Activated CD4-positive, alpha-beta T cell treated with anti-CD3 and anti-CD28 coated beads, Interleukin-2, amount 50 U/mL, for 24 hours (primary cell): ENCODE data around the gene MSANTD2.

Experiments used
- DNase-seq, 2 donors: peaks; one replicate each; pipeline ENCODE4 v3.0.0-alpha.2; 2020; ENCODE audit warnings: low read depth in 1 of 2, low spot score in 1 of 2

MSANTD2 gene

GRCh38 chr11:124738713-124739478, 61.3 kb downstream of the MSANTD2 start:
- DNase-seq, result no peak

GRCh38 chr11:124737638-124738305, 62.4 kb downstream of the MSANTD2 start:
- DNase-seq, result no peak

- no peak for DNase-seq
Observed at GRCh38 chr11:124736736-124737135, 63.5 kb downstream of the MSANTD2 start.

DNA sequence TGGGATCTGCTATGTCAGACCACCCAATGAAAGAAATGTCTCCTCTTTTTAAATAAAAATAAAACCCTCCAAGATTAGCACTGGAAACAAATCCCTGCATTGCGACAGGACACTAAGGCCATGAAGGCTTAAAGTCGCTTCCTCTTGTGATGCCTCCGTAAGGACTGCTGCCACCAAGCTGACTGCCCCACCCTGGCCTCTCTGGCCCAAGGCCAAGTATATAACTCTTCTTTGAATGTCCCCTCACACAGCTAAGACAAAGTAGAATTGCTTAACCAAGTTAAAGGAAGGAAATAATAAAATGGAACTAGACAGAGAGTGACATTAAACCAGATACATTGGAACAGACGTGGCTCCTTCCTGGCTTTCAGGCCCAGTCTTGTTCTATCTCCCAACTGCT, 68.0 kb downstream of the MSANTD2 start:
- no peak for DNase-seq

DNA sequence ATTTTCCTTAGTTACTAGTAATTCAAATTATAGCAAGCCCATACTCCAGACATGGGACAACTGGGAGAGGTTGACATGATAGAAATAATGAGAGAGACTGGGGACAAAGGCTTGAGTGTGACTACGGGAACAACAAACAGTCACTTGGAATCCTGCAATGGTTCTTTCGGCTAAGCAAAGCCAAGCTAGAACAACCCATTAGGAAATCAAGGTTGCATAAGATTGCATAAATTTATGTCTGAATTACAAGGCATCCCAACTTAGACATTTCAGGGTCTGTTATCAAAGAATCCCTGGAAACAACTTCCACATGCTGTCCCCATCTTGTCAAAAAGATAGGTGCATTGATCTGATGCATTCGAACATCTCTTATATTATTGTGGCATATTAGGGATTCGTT, 70.6 kb downstream of the MSANTD2 start:
- no peak for DNase-seq

DNA sequence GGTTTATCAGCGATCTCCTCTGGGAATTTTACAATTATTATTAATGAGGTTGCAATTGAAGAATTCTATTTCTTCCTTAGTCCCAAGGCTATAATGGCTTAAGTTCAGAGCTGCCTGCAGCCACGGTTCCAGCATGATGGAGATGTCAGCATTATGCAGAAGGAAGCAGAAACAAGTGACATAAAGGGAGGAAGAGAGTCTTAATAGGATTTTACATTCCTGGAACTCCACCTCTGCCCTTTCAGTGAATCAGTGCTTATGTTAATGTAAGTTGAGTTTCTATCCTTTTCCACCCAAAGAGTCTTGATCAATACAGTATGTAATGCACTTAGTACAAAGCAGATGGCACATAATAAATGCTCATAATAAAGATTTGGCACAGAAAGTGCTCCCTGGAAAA, 72.1 kb downstream of the MSANTD2 start:
- DNase-seq, result no peak

DNA sequence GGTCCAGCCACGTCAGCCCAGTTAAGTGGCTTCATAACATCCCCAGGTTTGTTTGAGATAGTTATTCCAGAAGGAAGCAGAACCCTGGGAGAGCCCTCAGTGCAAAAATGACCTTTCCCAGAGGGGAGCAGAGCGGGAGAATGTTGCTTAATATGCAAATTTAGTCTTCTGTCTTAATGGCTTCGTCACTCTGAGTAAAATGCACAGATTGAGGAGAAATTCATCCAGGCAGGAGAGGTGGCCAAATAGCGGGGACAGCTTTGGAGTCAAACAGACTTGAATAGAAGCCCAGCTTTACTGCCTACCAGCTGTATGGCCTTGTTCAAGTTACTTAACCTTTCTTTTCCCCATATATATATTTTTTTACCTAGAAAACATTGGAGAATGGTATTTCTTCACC, 72.7 kb downstream of the MSANTD2 start:
- no peak for DNase-seq

- DNase-seq, result no peak
Observed at GRCh38 chr11:124725719-124726105, 74.5 kb downstream of the MSANTD2 start.

DNA sequence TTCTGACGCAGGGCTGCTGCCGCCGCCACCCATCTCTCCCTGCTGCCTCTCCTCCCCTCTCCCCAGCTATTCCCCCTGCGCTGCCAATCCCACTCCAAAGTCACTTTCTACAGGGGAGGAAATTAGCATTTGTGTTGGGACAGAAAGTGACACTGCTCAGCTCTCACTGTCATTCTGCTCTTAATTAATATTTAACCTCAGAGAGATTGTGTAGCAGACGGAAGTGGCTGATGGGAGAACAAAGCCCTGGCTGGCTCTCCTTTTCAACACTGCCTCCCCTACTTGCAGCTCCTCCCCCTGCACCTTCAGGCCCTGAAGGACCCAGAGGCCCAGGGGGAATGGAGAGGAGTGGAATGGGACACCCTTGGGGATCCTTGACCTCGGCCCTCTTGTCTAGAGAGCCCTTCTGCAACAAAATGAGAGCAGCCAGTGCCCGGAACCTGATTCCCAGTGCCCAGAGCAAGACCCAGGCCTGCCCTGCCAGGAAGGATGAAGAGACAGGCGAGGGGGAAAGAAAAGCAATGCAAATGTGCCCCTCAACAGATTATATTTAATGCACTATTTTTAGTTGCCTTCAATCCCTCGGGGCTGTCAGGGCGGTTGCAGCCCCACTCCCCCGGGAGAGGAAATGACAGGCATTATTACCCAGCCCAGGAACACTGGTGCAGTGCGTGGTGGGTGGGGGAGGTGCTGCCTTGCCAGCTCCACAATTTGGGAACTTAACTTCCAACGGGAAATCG, 75.1 kb downstream of the MSANTD2 start:
- no peak for DNase-seq

DNA sequence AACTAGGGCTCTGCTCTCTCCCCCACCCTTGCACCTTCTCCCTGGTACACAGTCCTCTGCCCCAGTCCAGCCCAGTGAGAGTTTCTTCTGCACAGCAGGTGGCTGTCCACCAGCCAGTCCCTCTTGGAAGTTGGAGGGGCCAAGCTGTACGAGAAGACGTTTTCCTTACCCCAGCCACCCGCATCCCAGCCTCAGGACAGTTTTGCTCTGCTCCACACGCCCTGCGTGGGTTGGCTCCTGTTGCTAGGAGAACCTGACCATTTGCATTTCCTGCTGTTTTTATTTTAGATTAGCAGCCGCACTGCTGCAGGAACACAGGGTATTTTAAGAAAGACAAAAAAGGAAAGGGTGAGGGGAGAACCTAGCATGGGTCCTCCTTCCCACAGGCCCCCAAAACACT, 78.0 kb downstream of the MSANTD2 start:
- no peak for DNase-seq

DNA sequence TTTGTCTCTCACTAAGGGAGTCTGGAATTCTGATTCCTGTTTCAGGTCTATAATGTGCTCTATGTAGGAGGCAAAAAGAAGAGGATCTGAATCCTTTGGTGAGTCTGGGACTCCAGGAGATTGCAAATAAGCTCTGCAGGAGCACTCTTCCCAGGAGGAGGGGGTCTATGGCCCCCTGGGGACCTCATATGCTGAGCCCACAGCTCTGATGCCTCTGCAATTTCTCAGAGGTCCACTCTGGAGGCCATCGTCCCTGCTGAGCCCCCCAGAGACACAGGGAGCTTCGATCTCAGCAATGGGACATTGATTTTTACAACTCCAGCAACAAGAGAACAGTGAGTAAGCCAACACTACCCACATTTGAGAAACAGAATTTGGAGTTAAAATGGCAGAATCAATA, 80.7 kb downstream of the MSANTD2 start:
- no peak for DNase-seq

DNA sequence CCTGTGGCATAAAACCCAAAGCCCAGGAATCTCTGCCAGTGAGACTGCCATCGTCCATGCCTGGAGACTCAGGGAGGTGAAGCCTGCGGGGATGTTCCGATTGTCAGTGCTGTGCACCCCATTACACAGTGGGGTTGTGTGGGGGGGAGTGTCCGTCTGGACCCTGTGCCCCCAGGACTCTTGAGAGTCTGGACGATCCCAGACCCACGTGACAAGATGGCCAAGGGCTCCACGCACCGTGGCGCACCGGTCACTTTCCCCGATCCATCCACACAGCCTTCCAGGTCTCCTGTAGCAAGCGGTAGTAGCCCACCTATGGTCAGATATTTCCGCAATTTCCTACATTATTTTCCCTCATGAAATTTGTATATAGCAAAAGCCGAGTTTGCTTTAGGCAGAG, 81.4 kb downstream of the MSANTD2 start:
- DNase-seq, result no peak

DNA sequence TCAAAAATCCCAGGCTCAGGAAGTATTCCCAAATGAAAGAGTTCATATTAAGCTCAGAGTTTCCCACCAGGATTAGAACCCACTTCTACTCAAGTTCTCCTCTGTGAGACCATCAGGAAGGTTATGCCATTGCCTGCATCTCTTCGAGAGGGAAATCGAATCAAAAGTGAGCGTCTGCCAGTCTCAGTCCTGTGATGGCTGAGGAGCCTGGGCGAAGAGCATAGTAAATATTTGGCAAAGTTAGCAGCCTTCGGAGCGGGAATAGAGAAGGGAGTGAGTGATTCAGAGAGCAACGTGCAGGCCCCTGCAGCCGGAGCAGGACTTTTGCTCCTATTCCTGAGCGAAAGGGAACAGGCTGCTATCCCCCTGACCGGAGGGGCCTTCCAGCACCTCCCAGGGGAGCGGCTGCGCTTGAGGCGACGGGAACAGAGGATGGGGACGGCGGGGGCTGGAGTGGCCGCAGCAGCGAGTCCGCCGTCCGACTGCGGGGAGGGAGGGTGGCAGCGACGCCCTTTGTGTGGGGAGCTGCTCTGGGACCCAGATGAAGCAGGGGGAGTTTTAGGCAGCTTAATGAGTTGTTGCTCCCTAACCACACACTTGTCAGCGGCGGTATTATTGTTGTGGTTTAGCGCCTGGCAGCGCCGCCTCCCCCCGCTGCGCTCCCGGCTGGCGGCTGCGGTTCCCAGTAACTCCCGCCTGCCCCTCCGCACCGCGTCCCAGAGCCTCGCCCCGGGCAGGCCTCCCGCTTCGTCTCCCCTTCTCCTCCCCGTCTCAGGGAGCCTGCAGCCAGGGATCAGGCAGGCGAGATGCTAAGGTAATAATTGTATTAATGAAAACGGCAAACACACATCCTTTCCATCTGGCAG, 82.2 kb downstream of the MSANTD2 start:
- DNase-seq, result no peak

DNA sequence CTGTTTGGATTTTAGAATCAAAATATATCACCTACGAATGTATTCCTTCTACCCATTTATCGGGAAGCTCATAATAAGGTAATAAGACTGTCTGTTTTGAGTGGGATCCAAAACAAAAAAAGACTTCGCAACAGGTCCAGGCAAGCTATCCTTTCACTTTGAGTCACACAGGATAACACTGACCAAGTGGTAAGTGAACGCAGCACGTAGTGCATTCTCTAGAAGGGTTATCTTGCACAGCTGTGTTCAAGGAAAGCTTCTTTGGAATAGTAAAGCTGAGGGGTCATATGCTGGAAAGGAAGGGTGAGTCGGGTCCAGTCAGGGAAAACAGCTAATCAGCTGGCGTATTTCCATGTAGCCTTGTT, 82.8 kb downstream of the MSANTD2 start:
- DNase-seq, result no peak

- no peak for DNase-seq
Observed at GRCh38 chr11:124716591-124716990, 83.6 kb downstream of the MSANTD2 start.
